Stimulated activated CD8-positive, alpha-beta memory T cell treated with anti-CD3 and anti-CD28 coated beads, Interleukin-15, amount 100 ng/mL, for 24 hours (primary cell): ENCODE measurements around the gene ANKRD24.
"Not testable (repeated sequence)": the region's sequence is repeated elsewhere in the genome, so short reads cannot be mapped to it uniquely, and the experiment has no call there.

Experiments used
- DNase-seq: peaks from one replicate; pipeline ENCODE4 v3.0.0-alpha.2; 2020; ENCODE audit warnings: low read depth

The ANKRD24 gene

DNA sequence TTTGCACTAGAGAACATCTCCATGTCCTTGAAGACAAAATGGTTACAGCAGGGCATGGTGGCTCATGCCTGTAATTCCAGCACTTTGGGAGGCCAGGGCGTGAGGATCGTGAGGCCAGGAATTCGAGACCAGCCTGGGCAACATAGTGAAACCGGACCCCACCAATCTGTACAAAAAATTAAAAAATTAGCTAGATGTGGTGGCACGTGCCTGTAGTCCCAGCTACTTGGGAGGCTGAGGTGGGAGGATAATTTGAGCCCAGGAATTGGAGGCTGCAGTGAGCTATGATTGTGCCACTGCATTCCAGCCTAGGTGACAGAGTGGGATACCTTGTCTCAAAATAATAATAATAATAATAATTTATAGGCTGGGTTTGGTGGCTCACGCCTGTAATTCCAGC lies 47.7 kb downstream of the ANKRD24 start:
- not testable (repeated sequence) for DNase-seq

GRCh38 chr19:4231521-4231920 lies 49.0 kb downstream of the ANKRD24 start:
- not testable (repeated sequence) for DNase-seq

GRCh38 chr19:4232139-4232538 lies 49.6 kb downstream of the ANKRD24 start:
- DNase-seq: not testable (repeated sequence)

DNA sequence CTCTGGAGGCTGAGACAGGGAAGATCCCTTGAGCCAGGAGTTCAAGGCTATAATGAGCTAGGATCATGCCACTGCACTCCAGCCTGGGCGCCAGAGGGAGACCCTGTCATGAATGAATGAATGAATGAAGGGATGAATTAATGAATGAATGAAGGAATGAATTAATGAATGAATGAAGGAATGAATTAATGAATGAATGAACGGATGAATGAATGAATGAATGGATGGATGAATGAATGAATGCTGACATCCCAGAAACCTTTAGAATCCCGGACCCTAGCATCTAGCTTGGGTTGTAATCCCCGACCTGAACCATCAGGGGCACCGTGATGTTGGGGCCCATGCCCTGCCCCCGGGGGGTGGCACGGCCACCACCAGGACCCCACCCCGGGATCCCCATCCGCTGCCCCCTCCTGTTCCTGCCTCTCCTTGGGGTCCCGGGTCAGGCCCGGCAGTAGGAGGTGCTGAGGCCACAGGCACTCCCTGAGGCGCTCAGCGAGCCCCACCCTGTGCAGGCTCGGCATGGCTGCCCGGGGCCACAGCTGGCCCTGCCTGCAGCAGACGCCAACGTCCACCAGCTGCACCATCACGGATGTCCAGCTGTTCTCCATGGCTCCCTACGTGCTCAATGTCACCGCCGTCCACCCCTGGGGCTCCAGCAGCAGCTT lies 50.3 kb downstream of the ANKRD24 start:
- DNase-seq: no peak

- DNase-seq: peak; percentile 50
Observed at GRCh38 chr19:4233282-4233853, 50.9 kb downstream of the ANKRD24 start.

DNA sequence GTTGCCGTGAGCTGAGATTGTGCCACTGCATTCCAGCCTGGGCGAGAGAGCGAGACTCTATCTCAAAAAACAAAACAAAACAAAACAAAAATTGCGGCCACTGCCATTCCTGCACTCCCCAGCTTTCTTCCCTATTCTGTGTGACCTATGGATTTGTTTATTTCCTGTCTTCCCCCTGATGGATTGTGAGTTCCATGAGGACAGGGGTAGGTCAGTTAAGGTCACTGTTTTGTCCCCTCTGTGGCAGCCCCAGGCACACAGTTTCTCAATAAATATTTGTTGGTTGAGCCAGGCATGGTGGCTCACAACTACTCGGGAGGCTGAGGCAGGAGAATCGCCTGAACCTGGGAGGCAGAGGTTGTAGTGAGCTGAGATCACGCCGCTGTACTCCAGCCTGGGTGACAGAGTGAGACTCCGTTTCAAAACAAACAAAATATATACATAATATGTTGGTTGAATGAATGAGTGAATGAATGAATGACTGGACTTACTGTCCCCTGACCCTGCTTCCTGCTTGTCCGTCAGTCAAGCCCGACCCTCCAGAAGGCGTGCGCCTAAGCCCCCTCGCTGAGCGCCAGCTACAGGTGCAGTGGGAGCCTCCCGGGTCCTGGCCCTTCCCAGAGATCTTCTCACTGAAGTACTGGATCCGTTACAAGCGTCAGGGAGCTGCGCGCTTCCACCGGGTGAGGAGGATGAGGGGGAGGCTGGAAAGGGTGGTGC lies 51.8 kb downstream of the ANKRD24 start:
- no peak for DNase-seq

GRCh38 chr19:4234862-4235201 lies 52.3 kb downstream of the ANKRD24 start:
- no peak for DNase-seq

- not testable (repeated sequence) for DNase-seq
Observed at GRCh38 chr19:4237510-4237909, 55.0 kb downstream of the ANKRD24 start.

GRCh38 chr19:4238831-4239230 lies 56.3 kb downstream of the ANKRD24 start:
- no peak for DNase-seq

- no peak for DNase-seq
Observed at GRCh38 chr19:4241824-4242430, 59.4 kb downstream of the ANKRD24 start.

- not testable (repeated sequence) for DNase-seq
Observed at GRCh38 chr19:4245938-4246337, 63.4 kb downstream of the ANKRD24 start.

DNA sequence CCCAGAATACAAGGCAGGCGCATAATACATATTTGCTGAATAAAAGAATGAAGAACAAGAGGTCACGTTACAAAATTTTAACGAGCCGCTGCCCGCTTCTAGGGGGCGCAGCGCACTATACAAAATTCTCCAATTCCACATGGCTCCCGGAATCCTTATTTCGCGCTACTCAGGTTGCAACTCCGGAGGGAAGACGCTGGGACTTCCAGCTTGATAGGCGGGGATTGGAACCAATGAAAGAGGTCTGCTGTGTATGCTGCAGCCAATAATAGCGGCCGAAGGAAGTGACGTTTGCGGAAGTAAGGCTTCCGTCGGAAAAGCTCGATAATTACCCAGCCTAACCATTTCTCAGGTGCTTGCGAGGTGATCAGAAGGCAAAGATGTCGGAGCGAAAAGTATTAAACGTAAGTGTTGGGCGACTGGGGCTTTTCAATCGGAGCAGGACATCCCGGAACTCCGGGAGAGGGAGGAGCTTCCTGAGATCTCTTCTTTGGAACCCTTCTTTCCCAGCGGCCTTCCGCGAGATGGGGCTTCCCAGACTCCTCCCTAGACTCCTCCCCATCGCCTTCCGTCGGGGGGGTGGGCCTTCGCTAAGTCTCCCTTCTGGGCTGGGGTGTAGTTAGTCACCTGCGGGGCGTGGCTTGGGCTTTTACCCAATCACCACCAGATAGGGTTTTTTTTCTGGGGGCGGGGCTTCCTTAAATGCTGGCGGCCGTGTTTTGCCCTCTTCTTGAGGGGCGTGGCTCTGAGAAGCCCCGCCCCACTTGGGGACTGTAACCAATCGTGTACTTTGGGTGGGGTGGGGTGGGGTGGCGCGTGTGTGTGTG lies 64.5 kb downstream of the ANKRD24 start, which contains the start of gene YJU2:
Gene YJU2, plus strand, starts transcription at position 314 of the 827 bp plus-strand sequence. Its CDS starts 67 bp downstream, at position 381.
- DNase-seq: peak; percentile 86

- no peak for DNase-seq
Observed at GRCh38 chr19:4256563-4256962, 74.1 kb downstream of the ANKRD24 start.

DNA sequence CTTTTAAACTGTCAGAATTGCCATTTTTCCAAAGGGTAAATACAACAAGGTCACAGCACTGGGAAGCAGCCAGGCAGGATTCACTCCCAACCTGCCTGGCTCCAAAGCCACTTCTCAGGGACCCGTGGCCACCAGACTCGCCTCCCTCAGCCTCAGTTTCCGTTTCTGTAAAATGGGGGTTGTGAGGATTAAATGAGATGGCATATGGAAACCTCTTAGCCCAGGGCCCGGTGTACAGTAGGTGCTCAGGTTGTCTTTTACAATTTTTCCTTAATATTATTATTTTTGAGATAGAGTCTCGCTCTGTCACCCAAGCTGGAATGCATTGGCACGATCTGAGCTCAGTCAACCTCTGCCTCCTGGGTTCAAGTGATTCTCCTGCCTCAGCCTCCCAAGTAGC lies 74.5 kb downstream of the ANKRD24 start:
- DNase-seq: no peak

DNA sequence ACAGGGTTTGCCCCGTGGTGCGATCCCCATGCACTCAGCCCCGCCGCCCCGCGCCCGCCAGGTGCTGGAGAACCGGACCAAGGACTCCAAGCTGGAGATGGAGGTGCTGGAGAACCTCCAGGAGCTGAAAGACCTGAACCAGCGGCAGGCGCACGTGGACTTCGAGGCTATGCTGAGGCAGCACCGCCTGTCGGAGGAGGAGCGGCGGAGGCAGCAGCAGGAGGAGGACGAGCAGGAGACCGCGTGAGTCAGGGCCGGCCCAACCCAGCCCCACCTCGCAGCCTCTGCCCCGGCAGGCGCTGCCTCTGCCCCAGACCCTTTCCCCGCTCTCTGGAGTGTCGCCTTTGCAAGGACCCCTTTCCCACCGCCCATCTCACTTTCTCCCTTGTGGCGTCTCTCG lies 75.7 kb downstream of the ANKRD24 start:
- no peak for DNase-seq

DNA sequence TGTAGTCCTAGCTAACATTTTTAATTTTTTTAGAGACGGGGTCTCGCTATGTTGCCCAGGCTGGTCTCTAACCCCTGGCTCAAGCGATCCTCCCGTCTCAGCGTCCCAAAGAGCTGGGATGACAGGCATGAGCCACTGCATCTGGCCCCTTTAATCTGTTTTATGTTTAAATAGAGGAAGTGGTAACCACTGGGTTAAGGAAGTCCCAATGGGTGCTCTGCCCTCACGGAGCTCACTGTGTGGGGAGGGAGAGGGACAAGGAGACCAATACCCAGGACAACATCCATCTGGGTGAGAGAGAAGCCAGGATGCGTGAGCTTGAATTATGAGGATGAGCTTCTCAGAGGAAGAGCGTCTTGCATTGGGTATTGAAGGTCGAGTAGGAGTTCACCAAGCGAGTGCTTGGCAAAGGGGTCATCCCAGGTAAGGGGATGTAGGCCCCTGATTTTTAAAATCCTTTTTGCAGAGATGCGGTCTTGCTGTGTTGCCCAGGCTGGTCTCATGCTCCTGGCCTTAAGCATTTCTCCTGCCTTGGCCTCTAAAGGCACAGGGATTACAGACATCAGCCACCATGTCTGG lies 78.2 kb downstream of the ANKRD24 start:
- no peak for DNase-seq

DNA sequence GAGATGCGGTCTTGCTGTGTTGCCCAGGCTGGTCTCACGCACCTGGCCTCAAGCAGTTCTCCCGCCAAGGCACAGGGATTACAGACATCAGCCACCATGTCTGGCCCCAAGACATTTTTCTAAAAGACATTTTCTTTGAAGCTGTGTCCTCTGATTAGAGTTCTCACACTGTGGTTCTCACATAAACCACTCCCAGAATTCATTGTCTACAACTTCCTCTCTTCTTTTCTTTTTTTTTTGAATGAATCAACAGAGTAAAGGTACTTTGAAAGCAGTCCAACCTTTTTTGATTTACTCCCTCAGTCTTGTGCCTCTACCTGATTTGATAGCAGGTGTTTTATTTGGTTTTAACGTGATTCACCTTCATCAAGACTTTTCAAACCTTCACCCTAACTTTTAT lies 82.3 kb downstream of the ANKRD24 start:
- DNase-seq: no peak

DNA sequence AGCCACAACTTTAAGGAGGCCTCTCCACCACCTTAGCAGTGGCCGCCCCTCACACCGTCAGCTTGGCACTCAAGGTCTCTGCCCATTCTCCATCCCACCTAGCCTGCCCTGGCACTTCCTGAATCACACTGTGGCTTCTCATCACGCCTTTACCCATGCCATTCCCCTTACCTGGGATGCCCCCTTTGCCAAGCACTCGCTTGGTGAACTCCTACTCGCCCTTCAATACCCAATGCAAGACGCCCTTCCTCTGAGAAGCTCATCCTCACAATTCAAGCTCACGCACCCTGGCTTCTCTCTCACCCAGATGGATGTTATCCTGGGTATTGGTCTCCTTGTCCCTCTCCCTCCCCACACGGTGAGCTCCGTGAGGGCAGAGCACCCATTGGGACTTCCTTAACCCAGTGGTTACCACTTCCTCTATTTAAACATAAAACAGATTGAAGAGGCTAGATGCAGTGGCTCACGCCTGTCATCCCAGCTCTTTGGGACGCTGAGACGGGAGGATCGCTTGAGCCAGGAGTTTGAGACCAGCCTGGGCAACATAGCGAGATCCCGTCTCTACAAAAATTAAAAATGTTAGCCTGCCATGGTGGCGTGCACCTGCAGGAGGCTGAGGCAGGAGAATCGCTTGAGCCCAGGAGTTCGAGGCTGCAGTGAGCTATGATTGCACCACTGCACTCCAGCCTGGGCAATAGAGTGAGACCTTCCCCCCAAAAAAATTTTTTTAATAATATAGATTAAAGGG lies 83.9 kb downstream of the ANKRD24 start:
- no peak for DNase-seq

DNA sequence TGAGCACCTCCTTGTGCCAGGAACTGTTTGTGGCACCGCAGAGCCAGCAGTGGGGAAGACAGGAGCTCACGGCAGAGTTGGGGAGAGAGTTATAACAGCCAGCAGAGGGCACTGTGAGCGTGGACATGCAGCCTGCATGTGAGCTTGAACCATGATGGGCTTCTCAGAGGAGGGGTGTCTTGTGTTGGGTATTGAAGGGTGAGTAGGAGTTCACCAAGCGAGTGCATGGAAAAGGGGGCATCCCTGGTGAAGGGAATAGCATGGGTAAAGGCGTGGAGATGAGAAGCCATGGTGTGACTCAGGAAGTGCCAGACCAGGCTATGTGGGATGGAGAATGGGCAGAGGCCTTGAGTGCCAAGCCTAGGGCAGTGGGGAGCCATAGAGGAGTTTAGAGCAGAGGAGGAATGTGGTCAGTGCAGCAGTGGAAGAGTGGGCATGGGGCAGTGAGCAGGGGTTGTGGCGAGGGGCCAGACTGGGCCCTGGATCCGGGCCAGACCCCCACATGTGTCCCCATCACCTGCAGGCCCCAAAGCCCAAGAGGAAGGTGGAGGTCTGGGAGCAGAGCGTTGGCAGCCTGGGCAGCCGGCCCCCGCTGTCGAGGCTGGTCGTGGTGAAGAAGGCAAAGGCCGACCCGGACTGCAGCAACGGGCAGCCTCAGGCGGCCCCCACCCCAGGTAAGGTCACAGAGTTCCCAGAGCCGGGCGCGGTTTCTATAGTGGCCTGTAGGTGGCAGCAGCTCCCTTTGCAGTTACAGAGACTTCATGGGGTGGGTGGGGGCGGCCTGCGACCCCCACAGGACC lies 84.8 kb downstream of the ANKRD24 start:
- DNase-seq: peak; percentile 37
